Esophagus muscularis mucosa (tissue), 4 donors: ENCODE data around the gene NR1D2. TPM values are rescaled to one million over a fixed set of nuclear protein-coding genes. Genes with fewer than 3 reads are reported as not detected.

Experiments used
- DNase-seq: peaks from one replicate; pipeline ENCODE4 v3.0.0-alpha.2; 2017; ENCODE audit errors: extremely low spot score
- H3K27ac ChIP-seq, 4 donors: fragments of 200-600 bp; sonication (generic); replicated peaks in 1 of 4; 1 replicate in 3 of 4; 2 replicates in 1 of 4; pipeline ENCODE4 v1.5.1; 2016 to 2019; ENCODE audit warnings: mild to moderate bottlenecking in 1 of 4
- H3K27me3 ChIP-seq, 4 donors: fragments of 200-600 bp; sonication (generic); one replicate each; pipeline versions ENCODE4 v1.5.1 to v1.6.0; 2016 to 2019
- H3K36me3 ChIP-seq, 4 donors: fragments of 200-600 bp; sonication (generic); one replicate each; pipeline ENCODE4 v1.5.1; 2016 to 2019
- H3K4me1 ChIP-seq, 4 donors: fragments of 200-600 bp; sonication (generic); one replicate each; pipeline ENCODE4 v1.5.1; 2016 to 2019
- H3K4me3 ChIP-seq, 4 donors: fragments of 200-600 bp; sonication (generic); 1 replicate in 2 of 4; 2 replicates in 2 of 4; pipeline ENCODE4 v1.5.1; 2016 to 2019; ENCODE audit warnings: mild to moderate bottlenecking in 4 of 4, moderate library complexity in 1 of 4
- H3K9me3 ChIP-seq, 4 donors: fragments of 200-600 bp; sonication (generic); 1 replicate in 3 of 4; 2 replicates in 1 of 4; pipeline ENCODE4 v1.5.1; 2016 to 2019
- EP300 ChIP-seq: sonication (generic); formaldehyde crosslinking; IDR thresholded peaks from one replicate; pipeline ENCODE4 v1.6.1; 2017; ENCODE audit warnings: antibody characterized with exemption
- POLR2A ChIP-seq: fragments of 450-650 bp; IDR thresholded peaks from one replicate; pipeline ENCODE4 v1.6.1; 2017; ENCODE audit warnings: antibody characterized with exemption, moderate library complexity, mild to moderate bottlenecking, low read depth
- POLR2AphosphoS5 ChIP-seq, 2 donors: sonication (generic); formaldehyde crosslinking; IDR thresholded peaks; one replicate each; pipeline ENCODE4 v1.6.1; 2017; ENCODE audit warnings: antibody characterized with exemption in 2 of 2
- WGBS: methylation state at CpG from one replicate; pipeline ENCODE4 v1.1.5; 2018; 5-methylcytosine and 5-hydroxymethylcytosine counted together
- intact Hi-C: fragments of 100-400 bp; cut with DNase I; formaldehyde crosslinking; loops from one replicate; pipeline ENCODE4 v1.15.1; 2023
- total RNA-seq, 4 donors: library from RNA; depleted of rRNA; stranded (reverse); fragments of >200 nt; gene quantifications; one replicate each; pipeline versions ENCODE4 v1.1.0 to v1.2.1, GENCODE V29; 2016
- TF ChIP-seq, protein P1 (sequence below), 3 experiments: fragments of 200-600 bp in 2 of 3; fragments of 450-650 bp in 1 of 3; sonication (generic) in 2 of 3; IDR thresholded peaks; one replicate each; pipeline ENCODE4 v1.5.1; 2017 to 2019; ENCODE audit warnings: antibody characterized with exemption in 3 of 3, mild to moderate bottlenecking in 2 of 3, moderate library complexity in 1 of 3

Gene NR1D2
- total RNA-seq, 4 donors from 2014 or later: 34.4 to 42.4 (median 38.0) TPM

GRCh38 chr3:23971684-23972083, 26.6 kb downstream of the NR1D2 start:
- DNase-seq: no peak
- WGBS: 98% methylated on average over 1 of the region's 1 CpG
- TF ChIP-seq, protein P1, sequence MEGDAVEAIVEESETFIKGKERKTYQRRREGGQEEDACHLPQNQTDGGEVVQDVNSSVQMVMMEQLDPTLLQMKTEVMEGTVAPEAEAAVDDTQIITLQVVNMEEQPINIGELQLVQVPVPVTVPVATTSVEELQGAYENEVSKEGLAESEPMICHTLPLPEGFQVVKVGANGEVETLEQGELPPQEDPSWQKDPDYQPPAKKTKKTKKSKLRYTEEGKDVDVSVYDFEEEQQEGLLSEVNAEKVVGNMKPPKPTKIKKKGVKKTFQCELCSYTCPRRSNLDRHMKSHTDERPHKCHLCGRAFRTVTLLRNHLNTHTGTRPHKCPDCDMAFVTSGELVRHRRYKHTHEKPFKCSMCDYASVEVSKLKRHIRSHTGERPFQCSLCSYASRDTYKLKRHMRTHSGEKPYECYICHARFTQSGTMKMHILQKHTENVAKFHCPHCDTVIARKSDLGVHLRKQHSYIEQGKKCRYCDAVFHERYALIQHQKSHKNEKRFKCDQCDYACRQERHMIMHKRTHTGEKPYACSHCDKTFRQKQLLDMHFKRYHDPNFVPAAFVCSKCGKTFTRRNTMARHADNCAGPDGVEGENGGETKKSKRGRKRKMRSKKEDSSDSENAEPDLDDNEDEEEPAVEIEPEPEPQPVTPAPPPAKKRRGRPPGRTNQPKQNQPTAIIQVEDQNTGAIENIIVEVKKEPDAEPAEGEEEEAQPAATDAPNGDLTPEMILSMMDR (IDR thresholded peaks at IDR 0.05): no peak
- TF ChIP-seq EP300: no peak
- no peaks in the 10 kb centered on the region for H3K27me3 ChIP-seq
- no peak overlapping the region for H3K4me3 ChIP-seq
- intact Hi-C loops: no loop called here
- H3K9me3 ChIP-seq: peaks cover 0 to 4% (median 0%) of the 10 kb centered on the region in 4 donors
- peaks cover 0 to 62% (median 42%) of the 10 kb centered on the region in 4 donors for H3K36me3 ChIP-seq
- H3K4me1 ChIP-seq: peaks cover 5 to 34% (median 13%) of the 10 kb centered on the region in 4 donors
- H3K27ac ChIP-seq: no peak overlapping the region

DNA sequence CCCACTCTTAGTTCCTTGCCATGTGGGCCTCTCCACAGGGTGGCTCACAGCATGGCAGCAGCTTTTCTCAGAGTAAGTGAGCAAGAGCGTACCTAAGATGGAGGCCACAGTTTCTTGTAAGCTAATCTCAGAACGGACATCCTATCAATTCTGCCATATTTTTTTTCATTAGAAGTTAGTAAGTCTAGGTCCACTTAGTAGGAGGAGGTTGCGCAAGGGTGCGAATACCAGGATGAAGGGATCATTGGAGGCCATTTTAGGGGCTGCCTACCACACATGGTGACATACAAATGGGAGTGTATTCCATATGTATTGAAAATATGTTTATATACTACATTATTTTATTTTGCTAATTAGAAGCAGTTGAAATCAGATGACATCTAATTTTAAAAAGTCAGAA, 31.5 kb downstream of the NR1D2 start:
- intact Hi-C loops: no loop called here
- Histone ChIP-seq H3K36me3 (peaks cover 10 to 45% (median 31%) of the 10 kb centered on the region in 4 donors), H3K4me3 (no peak overlapping the region), H3K27me3 (no peaks in the 10 kb centered on the region), H3K9me3 (peaks cover 0 to 4% (median 0%) of the 10 kb centered on the region in 4 donors), H3K4me1 (peaks cover 18 to 32% (median 20%) of the 10 kb centered on the region in 4 donors), H3K27ac (no peak overlapping the region)
- TF ChIP-seq EP300: no peak
- TF ChIP-seq, protein P1 (IDR thresholded peaks at IDR 0.05): no peak
- no peak for TF ChIP-seq POLR2A
- no peak for TF ChIP-seq POLR2AphosphoS5 (IDR thresholded peaks at IDR 0.05)
- WGBS: 95% methylated on average over 4 of the region's 4 CpGs
- DNase-seq: no peak

DNA sequence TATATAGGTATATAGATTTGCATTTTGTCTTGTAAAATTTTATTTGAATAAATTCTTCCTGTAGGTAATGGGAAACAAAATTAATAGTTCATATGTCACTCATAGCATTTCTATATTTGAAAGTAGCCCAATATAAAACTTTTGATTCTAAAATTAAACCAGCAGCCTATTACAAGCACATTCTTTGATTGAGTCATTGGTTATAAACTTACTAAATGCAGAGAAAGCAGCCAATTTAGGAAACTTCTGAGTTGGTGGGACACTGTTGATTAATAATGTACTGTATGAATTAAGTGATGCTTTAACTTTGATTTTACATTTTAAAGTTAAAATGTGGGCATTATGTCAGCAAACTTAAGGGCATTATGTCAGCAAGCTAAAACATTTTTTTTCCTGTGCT, 34.5 kb downstream of the NR1D2 start:
- H3K36me3 ChIP-seq: peaks cover 10 to 41% (median 24%) of the 10 kb centered on the region in 4 donors
- H3K27me3 ChIP-seq: no peaks in the 10 kb centered on the region
- no peak overlapping the region for H3K27ac ChIP-seq
- peaks cover 18 to 33% (median 20%) of the 10 kb centered on the region in 4 donors for H3K4me1 ChIP-seq
- no peak overlapping the region for H3K4me3 ChIP-seq
- intact Hi-C loops: no loop called here
- peaks cover 0 to 4% (median 0%) of the 10 kb centered on the region in 4 donors for H3K9me3 ChIP-seq
- TF ChIP-seq POLR2AphosphoS5 (IDR thresholded peaks at IDR 0.05): no peak
- TF ChIP-seq POLR2A: no peak
- TF ChIP-seq, protein P1 (IDR thresholded peaks at IDR 0.05): no peak
- no peak for TF ChIP-seq EP300
- DNase-seq: no peak

GRCh38 chr3:23981136-23981535, 36.0 kb downstream of the NR1D2 start:
- Histone ChIP-seq H3K4me3 (no peak overlapping the region), H3K36me3 (peaks cover 10 to 26% (median 22%) of the 10 kb centered on the region in 4 donors), H3K27me3 (no peaks in the 10 kb centered on the region), H3K4me1 (peaks cover 18 to 33% (median 20%) of the 10 kb centered on the region in 4 donors), H3K9me3 (peaks cover 0 to 4% (median 0%) of the 10 kb centered on the region in 4 donors), H3K27ac (no peak overlapping the region)
- intact Hi-C loops: no loop called here
- 77% methylated on average over 5 of the region's 7 CpGs for WGBS
- DNase-seq: no peak
- no peak for TF ChIP-seq POLR2A
- TF ChIP-seq, protein P1 (IDR thresholded peaks at IDR 0.05): no peak
- no peak for TF ChIP-seq EP300
- TF ChIP-seq POLR2AphosphoS5 (IDR thresholded peaks at IDR 0.05): no peak

DNA sequence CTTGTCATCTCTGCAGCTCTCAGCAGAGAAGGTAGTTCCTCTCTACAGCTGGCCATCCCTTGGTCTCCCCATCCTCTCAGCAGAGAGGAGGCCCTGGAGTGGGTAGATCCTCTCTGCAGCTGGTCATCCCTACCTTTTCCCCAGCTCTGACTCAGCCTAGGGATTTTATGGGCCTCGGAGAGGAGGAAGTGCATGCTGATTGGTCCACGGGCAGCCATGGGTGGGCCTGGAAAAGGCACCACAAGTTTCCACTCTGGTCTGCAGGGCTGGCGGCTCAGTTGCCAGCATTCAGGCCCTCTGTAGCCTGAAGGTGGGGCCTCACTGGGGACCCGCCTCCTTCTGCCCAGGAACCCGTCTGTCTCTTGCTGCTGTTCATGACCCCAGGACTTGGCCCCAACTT, 36.9 kb downstream of the NR1D2 start:
- intact Hi-C loops: no loop called here
- Histone ChIP-seq H3K9me3 (no peaks in the 10 kb centered on the region), H3K4me3 (no peak overlapping the region), H3K36me3 (peaks cover 10 to 20% (median 16%) of the 10 kb centered on the region in 4 donors), H3K27me3 (no peaks in the 10 kb centered on the region), H3K4me1 (peaks cover 18 to 33% (median 20%) of the 10 kb centered on the region in 4 donors), H3K27ac (no peak overlapping the region)
- no peak for DNase-seq
- 75% methylated on average over 1 of the region's 5 CpGs for WGBS
- TF ChIP-seq POLR2AphosphoS5 (IDR thresholded peaks at IDR 0.05) (no peak), POLR2A (no peak), EP300 (no peak)
- TF ChIP-seq, protein P1 (IDR thresholded peaks at IDR 0.05): no peak
